Parathyroid adenoma (tissue), 2 donors: Measurements from ENCODE around the gene OR2T34.
"Not testable (repeated sequence)": the region's sequence is repeated elsewhere in the genome, so short reads cannot be mapped to it uniquely, and the experiment has no call there.

Experiments used
- H2AFZ ChIP-seq: fragments of 300-600 bp; sonication (generic); one replicate; pipeline ENCODE4 v1.7.0; 2017; ENCODE audit warnings: antibody characterized with exemption, mild to moderate bottlenecking
- H3K27ac ChIP-seq: fragments of 300-600 bp; sonication (generic); one replicate; pipeline ENCODE4 v1.7.0; 2017
- H3K27me3 ChIP-seq: fragments of 300-600 bp; sonication (generic); one replicate; pipeline ENCODE4 v1.7.0; 2017; ENCODE audit warnings: low read length; ENCODE audit not compliant: control insufficient read depth, insufficient read depth
- H3K36me3 ChIP-seq: fragments of 300-600 bp; sonication (generic); one replicate; pipeline ENCODE4 v1.7.0; 2017; ENCODE audit warnings: low read length; ENCODE audit not compliant: control insufficient read depth, insufficient read depth
- H3K4me1 ChIP-seq: fragments of 300-600 bp; sonication (generic); one replicate; pipeline ENCODE4 v1.7.0; 2017; ENCODE audit warnings: control low read depth
- H3K4me2 ChIP-seq: fragments of 300-600 bp; sonication (generic); one replicate; pipeline ENCODE4 v1.7.0; 2017; ENCODE audit warnings: low read length
- H3K4me3 ChIP-seq: fragments of 300-600 bp; sonication (generic); one replicate; pipeline ENCODE4 v1.7.0; 2017; ENCODE audit warnings: low read depth, low read length
- H3K79me2 ChIP-seq: fragments of 300-600 bp; sonication (generic); one replicate; pipeline ENCODE4 v1.7.0; 2017; ENCODE audit warnings: control low read depth
- H3K9ac ChIP-seq: fragments of 300-600 bp; sonication (generic); one replicate; pipeline ENCODE4 v1.7.0; 2017; ENCODE audit warnings: mild to moderate bottlenecking
- H3K9me3 ChIP-seq: fragments of 300-600 bp; sonication (generic); one replicate; pipeline ENCODE4 v1.7.0; 2017; ENCODE audit warnings: low read length; ENCODE audit not compliant: control insufficient read depth
- CTCF ChIP-seq: fragments of 300-600 bp; sonication (generic); IDR thresholded peaks from one replicate; pipeline ENCODE4 v1.7.0; 2017; ENCODE audit warnings: antibody characterized with exemption, mild to moderate bottlenecking
- donor health status: primary hyperparathyroidism.

OR2T34 gene

GRCh38 chr1:248574657-248575056, at the start of gene OR2T34:
OR2T34 (minus strand) TSS chr1:248574757; CDS start chr1:248574757, 0 bp downstream.
- not testable (repeated sequence) for H3K27me3 ChIP-seq, H3K4me2 ChIP-seq, H3K27ac ChIP-seq, H3K79me2 ChIP-seq, H3K9me3 ChIP-seq, H3K4me1 ChIP-seq, H3K9ac ChIP-seq, H3K4me3 ChIP-seq, H2AFZ ChIP-seq, H3K36me3 ChIP-seq

GRCh38 chr1:248622570-248623001, 48.0 kb upstream of the OR2T34 start:
- Histone ChIP-seq H3K36me3 (no peaks in the 10 kb centered on the region), H3K4me1 (no peaks in the 10 kb centered on the region), H3K27me3 (no peaks in the 10 kb centered on the region), H3K9ac (no peak overlapping the region), H3K27ac (no peak overlapping the region), H2AFZ (no peak overlapping the region), H3K79me2 (no peaks in the 10 kb centered on the region), H3K4me2 (no peak overlapping the region), H3K4me3 (no peak overlapping the region), H3K9me3 (no peaks in the 10 kb centered on the region)
- peak; percentile 33 for TF ChIP-seq CTCF

- TF ChIP-seq CTCF = no peak
- Histone ChIP-seq H2AFZ (no peak overlapping the region), H3K4me2 (no peak overlapping the region), H3K4me3 (no peak overlapping the region), H3K27me3 (no peaks in the 10 kb centered on the region), H3K9ac (no peak overlapping the region), H3K27ac (no peak overlapping the region), H3K36me3 (no peaks in the 10 kb centered on the region), H3K9me3 (no peaks in the 10 kb centered on the region), H3K79me2 (no peaks in the 10 kb centered on the region), H3K4me1 (no peaks in the 10 kb centered on the region)
Observed at GRCh38 chr1:248621770-248622169, 47.2 kb upstream of the OR2T34 start.

GRCh38 chr1:248618878-248619277, 44.3 kb upstream of the OR2T34 start:
- H3K36me3 ChIP-seq = no peaks in the 10 kb centered on the region
- peak; percentile 44 for TF ChIP-seq CTCF
- no peak overlapping the region for H3K27ac ChIP-seq
- no peaks in the 10 kb centered on the region for H3K4me1 ChIP-seq
- no peaks in the 10 kb centered on the region for H3K79me2 ChIP-seq
- H3K9ac ChIP-seq = no peak overlapping the region
- H3K4me3 ChIP-seq = no peak overlapping the region
- H3K9me3 ChIP-seq = no peaks in the 10 kb centered on the region
- no peak overlapping the region for H3K4me2 ChIP-seq
- no peak overlapping the region for H2AFZ ChIP-seq
- H3K27me3 ChIP-seq = no peaks in the 10 kb centered on the region

- Histone ChIP-seq H3K36me3 (no peaks in the 10 kb centered on the region), H3K4me2 (no peak overlapping the region), H3K4me3 (no peak overlapping the region), H3K4me1 (no peaks in the 10 kb centered on the region), H3K27me3 (no peaks in the 10 kb centered on the region), H3K9ac (no peak overlapping the region), H3K9me3 (no peaks in the 10 kb centered on the region), H3K79me2 (no peaks in the 10 kb centered on the region), H3K27ac (no peak overlapping the region), H2AFZ (no peak overlapping the region)
- TF ChIP-seq CTCF = no peak
Observed at GRCh38 chr1:248618119-248618518, 43.6 kb upstream of the OR2T34 start.
